Smooth muscle cell (in vitro differentiated cells): ENCODE measurements around the gene HEG1. TPM values are rescaled to one million over a fixed set of nuclear protein-coding genes. Genes with fewer than 3 reads are reported as not detected.

ENCODE experiments used
- DNase-seq: peaks from one replicate; lab custom pipeline; 2025; ENCODE audit not compliant: unreplicated experiment; lab: John Stamatoyannopoulos, UW
- H2AFZ ChIP-seq: fragments of 200-600 bp; sonication (generic); 2 replicates; pipeline ENCODE4 v1.6.0; 2016; ENCODE audit warnings: antibody characterized with exemption, low read depth, mild to moderate bottlenecking
- H3F3A ChIP-seq: fragments of 200-600 bp; sonication (generic); 2 replicates; pipeline ENCODE4 v1.6.0; 2017; ENCODE audit warnings: antibody characterized with exemption, low read depth
- H3K27ac ChIP-seq: fragments of 200-600 bp; sonication (generic); 2 replicates; pipeline ENCODE4 v1.5.1; 2016; ENCODE audit warnings: low read depth, mild to moderate bottlenecking
- H3K27me3 ChIP-seq: fragments of 200-600 bp; sonication (generic); 2 replicates; pipeline ENCODE4 v1.6.1; 2016; ENCODE audit warnings: low read depth, mild to moderate bottlenecking
- H3K36me3 ChIP-seq: fragments of 200-600 bp; sonication (generic); 2 replicates; pipeline ENCODE4 v1.5.1; 2016; ENCODE audit warnings: low read depth
- H3K4me1 ChIP-seq: fragments of 200-600 bp; sonication (generic); 2 replicates; pipeline ENCODE4 v1.5.1; 2016; ENCODE audit warnings: low read depth
- H3K4me2 ChIP-seq: fragments of 200-600 bp; sonication (generic); 2 replicates; pipeline ENCODE4 v1.6.0; 2016; ENCODE audit warnings: mild to moderate bottlenecking
- H3K4me3 ChIP-seq: fragments of 200-600 bp; sonication (generic); 2 replicates; pipeline ENCODE4 v1.5.1; 2016; ENCODE audit warnings: mild to moderate bottlenecking
- H3K79me2 ChIP-seq: fragments of 200-600 bp; sonication (generic); 2 replicates; pipeline ENCODE4 v1.6.0; 2016; ENCODE audit warnings: low read depth, mild to moderate bottlenecking
- H3K9ac ChIP-seq: fragments of 200-600 bp; sonication (generic); 2 replicates; pipeline ENCODE4 v1.6.0; 2016; ENCODE audit warnings: low read depth
- H3K9me3 ChIP-seq: fragments of 200-600 bp; sonication (generic); replicated peaks from 2 replicates; pipeline ENCODE4 v1.5.1; 2016; ENCODE audit warnings: low read depth
- H4K20me1 ChIP-seq: fragments of 200-600 bp; sonication (generic); 2 replicates; pipeline ENCODE4 v1.6.0; 2016; ENCODE audit warnings: low read depth
- CTCF ChIP-seq: fragments of 200-600 bp; sonication (generic); IDR thresholded peaks from 2 replicates; pipeline ENCODE4 v1.5.1; 2017; ENCODE audit warnings: borderline replicate concordance, mild to moderate bottlenecking, antibody characterized with exemption; ENCODE audit not compliant: insufficient read depth, poor library complexity, severe bottlenecking
- WGBS: methylation state at CpG from one replicate; pipeline ENCODE4 v1.1.7; 2016; ENCODE audit warnings: low lambda C conversion rate; 5-methylcytosine and 5-hydroxymethylcytosine counted together
- polyA plus RNA-seq: library from polyadenylated mRNA; unstranded; fragments of >200 nt; fragmentation: Nextera tagmentation; extraction: Ambion mirVana; gene quantifications from 2 replicates; pipeline ENCODE4 v1.2.1, GENCODE V29; 2016
- total RNA-seq: library from RNA; depleted of rRNA; stranded (reverse); fragments of >200 nt; gene quantifications from 2 replicates; pipeline ENCODE4 v1.2.3, GENCODE V29; 2014

Gene HEG1
- total and polyA plus RNA-seq, 2 experiments from 2014 or later, result 28.0 to 50.3 TPM

- H2AFZ ChIP-seq, result no peak overlapping the region
- H3K9ac ChIP-seq, result no peak overlapping the region
- no peak for DNase-seq
- H3K4me3 ChIP-seq, result no peak overlapping the region
- TF ChIP-seq CTCF, result no peak
- no peaks in the 10 kb centered on the region for H3K36me3 ChIP-seq
- H4K20me1 ChIP-seq, result no peaks in the 10 kb centered on the region
- WGBS, result 87% methylated on average over 4 of the region's 4 CpGs
- H3K79me2 ChIP-seq, result no peaks in the 10 kb centered on the region
- no peaks in the 10 kb centered on the region for H3K4me1 ChIP-seq
- peaks cover 3% of the 10 kb centered on the region for H3F3A ChIP-seq
- H3K27ac ChIP-seq, result no peak overlapping the region
- H3K27me3 ChIP-seq, result no peaks in the 10 kb centered on the region
- no peaks in the 10 kb centered on the region for H3K9me3 ChIP-seq
- no peak overlapping the region for H3K4me2 ChIP-seq
These were observed 91.4 kb downstream of the HEG1 start for GRCh38 chr3:124964387-124964786.

- H3K27ac ChIP-seq, result no peak overlapping the region
These were observed 92.0 kb downstream of the HEG1 start for GRCh38 chr3:124963755-124964154.

GRCh38 chr3:124962403-124962940, 93.3 kb downstream of the HEG1 start:
- Histone ChIP-seq H3K9me3 (no peaks in the 10 kb centered on the region), H3F3A (peaks cover 3% of the 10 kb centered on the region), H3K27ac (no peak overlapping the region), H3K27me3 (no peaks in the 10 kb centered on the region), H4K20me1 (no peaks in the 10 kb centered on the region), H3K4me2 (no peak overlapping the region), H3K4me3 (no peak overlapping the region), H3K9ac (no peak overlapping the region), H3K36me3 (no peaks in the 10 kb centered on the region), H3K79me2 (no peaks in the 10 kb centered on the region), H3K4me1 (no peaks in the 10 kb centered on the region), H2AFZ (no peak overlapping the region)
- no peak for TF ChIP-seq CTCF
- 96% methylated on average over 2 of the region's 2 CpGs for WGBS
- no peak for DNase-seq

More at GRCh38 chr3:124963755-124964154, 92.0 kb downstream of the HEG1 start:
- Histone ChIP-seq H3K4me3 (no peak overlapping the region), H3F3A (peaks cover 3% of the 10 kb centered on the region), H3K9ac (no peak overlapping the region), H3K9me3 (no peaks in the 10 kb centered on the region), H3K27me3 (no peaks in the 10 kb centered on the region), H4K20me1 (no peaks in the 10 kb centered on the region), H3K36me3 (no peaks in the 10 kb centered on the region), H3K4me1 (no peaks in the 10 kb centered on the region), H2AFZ (no peak overlapping the region), H3K4me2 (no peak overlapping the region), H3K79me2 (no peaks in the 10 kb centered on the region)
- WGBS, result 98% methylated on average over 3 of the region's 3 CpGs
- no peak for TF ChIP-seq CTCF
- DNase-seq, result no peak

- Histone ChIP-seq H3K4me1 (no peaks in the 10 kb centered on the region), H3K9ac (no peak overlapping the region), H3K4me2 (no peak overlapping the region), H3K79me2 (no peaks in the 10 kb centered on the region), H3K27ac (no peak overlapping the region), H3K36me3 (no peaks in the 10 kb centered on the region), H3K9me3 (no peaks in the 10 kb centered on the region), H2AFZ (no peak overlapping the region), H3K27me3 (no peaks in the 10 kb centered on the region), H4K20me1 (no peaks in the 10 kb centered on the region), H3K4me3 (no peak overlapping the region), H3F3A (peaks cover 3% of the 10 kb centered on the region)
- no peak for TF ChIP-seq CTCF
- 87% methylated on average over 5 of the region's 5 CpGs for WGBS
- DNase-seq, result no peak
These were observed 95.1 kb downstream of the HEG1 start for GRCh38 chr3:124960698-124961097.
